K562 (cell line): ENCODE measurements around the gene MECR. TPM values are rescaled to one million over a fixed set of nuclear protein-coding genes. Genes with fewer than 3 reads are reported as not detected.

ENCODE experiments used
- E2F3 ChIP-seq: fragments of 250-450 bp; sonication (Bioruptor Pico); IDR thresholded peaks from 2 replicates; pipeline ENCODE4 v1.4.0; 2020; ENCODE audit warnings: mild to moderate bottlenecking
- ETV6 ChIP-seq, 3 experiments: fragments of 150-350 bp in 1 of 3; sonication (generic) in 1 of 3; formaldehyde crosslinking in 1 of 3; IDR thresholded peaks; 2 replicates each; pipeline versions ENCODE4 v1.6.1 to v1.8.0; 2014 to 2022; ENCODE audit warnings: borderline replicate concordance in 2 of 3, low read depth in 2 of 3, antibody characterized with exemption in 1 of 3, low read length in 1 of 3, mild to moderate bottlenecking in 1 of 3, missing genetic modification reagents in 1 of 3
- FOXJ3 ChIP-seq: sonication (generic); formaldehyde crosslinking; IDR thresholded peaks from 2 replicates; pipeline ENCODE4 v1.4.0; 2020; ENCODE audit warnings: mild to moderate bottlenecking, missing genetic modification reagents
- polyA plus RNA-seq, 8 experiments: library from polyadenylated mRNA; depleted of rRNA in 4 of 8; stranded (reverse) in 5 of 8; unstranded in 3 of 8; fragments of >200 nt; fragmentation: Nextera tagmentation in 2 of 8; fragmentation: Illumina TruSeq in 1 of 8; extraction: Ambion mirVana in 2 of 8; extraction: Trizol in 1 of 8; gene quantifications; 2 replicates each; pipeline versions ENCODE4 v1.2.1 to v1.2.3, GENCODE V29; 2011 to 2014; ENCODE audit warnings: inconsistent platforms in 1 of 8, missing spikeins in 1 of 8
- total RNA-seq, 7 experiments: library from RNA; depleted of rRNA in 6 of 7; stranded (reverse); fragments of >200 nt in 6 of 7; fragmentation: Illumina TruSeq in 2 of 7; extraction: Trizol in 2 of 7; gene quantifications; 2 replicates each; pipeline versions ENCODE4 v1.2.1 to v1.2.3, GENCODE V29; 2011 to 2021; ENCODE audit warnings: low replicate concordance in 1 of 7
- TF ChIP-seq, protein P1 (sequence below): fragments of 250-450 bp; sonication (Bioruptor Pico); IDR thresholded peaks from 2 replicates; pipeline ENCODE4 v1.4.0; 2020
- TF ChIP-seq, protein P2 (sequence below): fragments of 450-650 bp; IDR thresholded peaks from 2 replicates; pipeline ENCODE4 v1.6.1; 2016
- TF ChIP-seq, protein P3 (sequence below), 2 experiments: IDR thresholded peaks; 2 replicates each; pipeline ENCODE4 v1.6.1; 2012; ENCODE audit warnings: improper control_type of control experiment in 2 of 2, low read depth in 2 of 2, low read length in 2 of 2, borderline replicate concordance in 1 of 2
- TF ChIP-seq, protein P4 (sequence below): IDR thresholded peaks from 3 replicates; pipeline ENCODE4 v1.6.1; 2011; ENCODE audit warnings: borderline replicate concordance, mild to moderate bottlenecking, moderate library complexity; ENCODE audit not compliant: insufficient read length; ENCODE audit errors: extremely low read depth
- TF ChIP-seq, protein P5 (sequence below): fragments of 250-450 bp; sonication (Bioruptor Pico); IDR thresholded peaks from 2 replicates; pipeline ENCODE4 v1.9.0; 2021; ENCODE audit warnings: mild to moderate bottlenecking, inconsistent platforms

Gene MECR
- total and polyA plus RNA-seq, 9 of the 15 experiments (the other 6 are each of a cell fraction or from before 2014, with no cell fraction given) = 10.4 to 58.6 (median 42.9) TPM

DNA sequence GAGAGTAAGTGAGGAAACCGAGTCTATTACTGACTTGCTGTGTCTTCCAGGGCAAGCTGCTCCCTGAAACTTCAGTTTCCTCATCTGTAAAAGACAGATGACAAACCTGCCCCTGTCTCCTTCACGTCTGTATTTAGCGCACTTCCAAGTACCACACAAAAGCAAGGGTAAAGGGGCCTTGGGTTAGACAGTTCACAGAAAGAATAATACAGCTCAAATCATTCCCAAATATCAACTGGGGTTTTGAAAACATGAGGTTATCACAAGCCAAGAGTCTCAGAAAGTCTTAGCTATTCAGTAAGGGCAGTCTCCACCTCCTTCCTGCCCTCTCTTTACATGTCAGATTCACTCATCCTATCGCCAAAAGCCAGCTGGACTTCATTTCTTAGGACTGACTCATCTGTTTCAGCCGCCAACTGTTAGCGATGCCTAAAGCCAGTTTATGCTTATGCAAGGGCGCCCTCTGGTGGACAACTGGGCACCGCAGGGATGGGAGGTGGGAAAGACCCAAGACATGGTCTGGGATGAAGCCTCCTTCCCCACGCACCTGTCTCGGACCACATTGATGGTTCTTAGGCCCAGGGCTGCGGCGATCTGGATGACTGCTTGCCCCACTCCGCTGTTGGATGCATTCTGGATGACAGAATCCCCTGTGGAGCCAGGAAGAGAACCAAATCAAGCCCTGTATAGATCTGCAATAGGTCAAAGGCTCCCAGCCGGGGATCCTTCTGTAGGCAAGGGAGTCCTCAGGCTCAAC, 28.0 kb downstream of the MECR start (continued):
- TF ChIP-seq, protein P1, sequence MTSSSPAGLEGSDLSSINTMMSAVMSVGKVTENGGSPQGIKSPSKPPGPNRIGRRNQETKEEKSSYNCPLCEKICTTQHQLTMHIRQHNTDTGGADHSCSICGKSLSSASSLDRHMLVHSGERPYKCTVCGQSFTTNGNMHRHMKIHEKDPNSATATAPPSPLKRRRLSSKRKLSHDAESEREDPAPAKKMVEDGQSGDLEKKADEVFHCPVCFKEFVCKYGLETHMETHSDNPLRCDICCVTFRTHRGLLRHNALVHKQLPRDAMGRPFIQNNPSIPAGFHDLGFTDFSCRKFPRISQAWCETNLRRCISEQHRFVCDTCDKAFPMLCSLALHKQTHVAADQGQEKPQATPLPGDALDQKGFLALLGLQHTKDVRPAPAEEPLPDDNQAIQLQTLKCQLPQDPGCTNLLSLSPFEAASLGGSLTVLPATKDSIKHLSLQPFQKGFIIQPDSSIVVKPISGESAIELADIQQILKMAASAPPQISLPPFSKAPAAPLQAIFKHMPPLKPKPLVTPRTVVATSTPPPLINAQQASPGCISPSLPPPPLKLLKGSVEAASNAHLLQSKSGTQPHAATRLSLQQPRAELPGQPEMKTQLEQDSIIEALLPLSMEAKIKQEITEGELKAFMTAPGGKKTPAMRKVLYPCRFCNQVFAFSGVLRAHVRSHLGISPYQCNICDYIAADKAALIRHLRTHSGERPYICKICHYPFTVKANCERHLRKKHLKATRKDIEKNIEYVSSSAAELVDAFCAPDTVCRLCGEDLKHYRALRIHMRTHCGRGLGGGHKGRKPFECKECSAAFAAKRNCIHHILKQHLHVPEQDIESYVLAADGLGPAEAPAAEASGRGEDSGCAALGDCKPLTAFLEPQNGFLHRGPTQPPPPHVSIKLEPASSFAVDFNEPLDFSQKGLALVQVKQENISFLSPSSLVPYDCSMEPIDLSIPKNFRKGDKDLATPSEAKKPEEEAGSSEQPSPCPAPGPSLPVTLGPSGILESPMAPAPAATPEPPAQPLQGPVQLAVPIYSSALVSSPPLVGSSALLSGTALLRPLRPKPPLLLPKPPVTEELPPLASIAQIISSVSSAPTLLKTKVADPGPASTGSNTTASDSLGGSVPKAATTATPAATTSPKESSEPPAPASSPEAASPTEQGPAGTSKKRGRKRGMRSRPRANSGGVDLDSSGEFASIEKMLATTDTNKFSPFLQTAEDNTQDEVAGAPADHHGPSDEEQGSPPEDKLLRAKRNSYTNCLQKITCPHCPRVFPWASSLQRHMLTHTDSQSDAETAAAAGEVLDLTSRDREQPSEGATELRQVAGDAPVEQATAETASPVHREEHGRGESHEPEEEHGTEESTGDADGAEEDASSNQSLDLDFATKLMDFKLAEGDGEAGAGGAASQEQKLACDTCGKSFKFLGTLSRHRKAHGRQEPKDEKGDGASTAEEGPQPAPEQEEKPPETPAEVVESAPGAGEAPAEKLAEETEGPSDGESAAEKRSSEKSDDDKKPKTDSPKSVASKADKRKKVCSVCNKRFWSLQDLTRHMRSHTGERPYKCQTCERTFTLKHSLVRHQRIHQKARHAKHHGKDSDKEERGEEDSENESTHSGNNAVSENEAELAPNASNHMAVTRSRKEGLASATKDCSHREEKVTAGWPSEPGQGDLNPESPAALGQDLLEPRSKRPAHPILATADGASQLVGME = no peak; the same call in 1 of the 2 replicates
- TF ChIP-seq, protein P2, sequence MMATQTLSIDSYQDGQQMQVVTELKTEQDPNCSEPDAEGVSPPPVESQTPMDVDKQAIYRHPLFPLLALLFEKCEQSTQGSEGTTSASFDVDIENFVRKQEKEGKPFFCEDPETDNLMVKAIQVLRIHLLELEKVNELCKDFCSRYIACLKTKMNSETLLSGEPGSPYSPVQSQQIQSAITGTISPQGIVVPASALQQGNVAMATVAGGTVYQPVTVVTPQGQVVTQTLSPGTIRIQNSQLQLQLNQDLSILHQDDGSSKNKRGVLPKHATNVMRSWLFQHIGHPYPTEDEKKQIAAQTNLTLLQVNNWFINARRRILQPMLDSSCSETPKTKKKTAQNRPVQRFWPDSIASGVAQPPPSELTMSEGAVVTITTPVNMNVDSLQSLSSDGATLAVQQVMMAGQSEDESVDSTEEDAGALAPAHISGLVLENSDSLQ = peak; percentile 87
- TF ChIP-seq, protein P3, sequence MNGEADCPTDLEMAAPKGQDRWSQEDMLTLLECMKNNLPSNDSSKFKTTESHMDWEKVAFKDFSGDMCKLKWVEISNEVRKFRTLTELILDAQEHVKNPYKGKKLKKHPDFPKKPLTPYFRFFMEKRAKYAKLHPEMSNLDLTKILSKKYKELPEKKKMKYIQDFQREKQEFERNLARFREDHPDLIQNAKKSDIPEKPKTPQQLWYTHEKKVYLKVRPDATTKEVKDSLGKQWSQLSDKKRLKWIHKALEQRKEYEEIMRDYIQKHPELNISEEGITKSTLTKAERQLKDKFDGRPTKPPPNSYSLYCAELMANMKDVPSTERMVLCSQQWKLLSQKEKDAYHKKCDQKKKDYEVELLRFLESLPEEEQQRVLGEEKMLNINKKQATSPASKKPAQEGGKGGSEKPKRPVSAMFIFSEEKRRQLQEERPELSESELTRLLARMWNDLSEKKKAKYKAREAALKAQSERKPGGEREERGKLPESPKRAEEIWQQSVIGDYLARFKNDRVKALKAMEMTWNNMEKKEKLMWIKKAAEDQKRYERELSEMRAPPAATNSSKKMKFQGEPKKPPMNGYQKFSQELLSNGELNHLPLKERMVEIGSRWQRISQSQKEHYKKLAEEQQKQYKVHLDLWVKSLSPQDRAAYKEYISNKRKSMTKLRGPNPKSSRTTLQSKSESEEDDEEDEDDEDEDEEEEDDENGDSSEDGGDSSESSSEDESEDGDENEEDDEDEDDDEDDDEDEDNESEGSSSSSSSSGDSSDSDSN (IDR thresholded peaks at IDR 0.05; ENCODE audit: borderline replicate concordance in 1 of 2, low read depth in 2 of 2, low read length in 2 of 2) = 0 out of 4 replicates have a peak, but pooled peaks of 1 of the 2 experiments have one; percentile 33
- TF ChIP-seq ETV6 (IDR thresholded peaks at IDR 0.05; ENCODE audit: borderline replicate concordance in 1 of 2, low read depth in 2 of 2, low read length in 1 of 2) (0 out of 4 replicates have a peak, but pooled peaks have one; percentile 11 to 20), ETV6 (CRISPR knock-in tag; IDR thresholded peaks at IDR 0.05; ENCODE audit: borderline replicate concordance) (no peak), FOXJ3 (CRISPR knock-in tag) (no peak), E2F3 (CRISPR knock-in tag) (peak; percentile 49; the same call in 1 of the 2 replicates)
- TF ChIP-seq, protein P4, sequence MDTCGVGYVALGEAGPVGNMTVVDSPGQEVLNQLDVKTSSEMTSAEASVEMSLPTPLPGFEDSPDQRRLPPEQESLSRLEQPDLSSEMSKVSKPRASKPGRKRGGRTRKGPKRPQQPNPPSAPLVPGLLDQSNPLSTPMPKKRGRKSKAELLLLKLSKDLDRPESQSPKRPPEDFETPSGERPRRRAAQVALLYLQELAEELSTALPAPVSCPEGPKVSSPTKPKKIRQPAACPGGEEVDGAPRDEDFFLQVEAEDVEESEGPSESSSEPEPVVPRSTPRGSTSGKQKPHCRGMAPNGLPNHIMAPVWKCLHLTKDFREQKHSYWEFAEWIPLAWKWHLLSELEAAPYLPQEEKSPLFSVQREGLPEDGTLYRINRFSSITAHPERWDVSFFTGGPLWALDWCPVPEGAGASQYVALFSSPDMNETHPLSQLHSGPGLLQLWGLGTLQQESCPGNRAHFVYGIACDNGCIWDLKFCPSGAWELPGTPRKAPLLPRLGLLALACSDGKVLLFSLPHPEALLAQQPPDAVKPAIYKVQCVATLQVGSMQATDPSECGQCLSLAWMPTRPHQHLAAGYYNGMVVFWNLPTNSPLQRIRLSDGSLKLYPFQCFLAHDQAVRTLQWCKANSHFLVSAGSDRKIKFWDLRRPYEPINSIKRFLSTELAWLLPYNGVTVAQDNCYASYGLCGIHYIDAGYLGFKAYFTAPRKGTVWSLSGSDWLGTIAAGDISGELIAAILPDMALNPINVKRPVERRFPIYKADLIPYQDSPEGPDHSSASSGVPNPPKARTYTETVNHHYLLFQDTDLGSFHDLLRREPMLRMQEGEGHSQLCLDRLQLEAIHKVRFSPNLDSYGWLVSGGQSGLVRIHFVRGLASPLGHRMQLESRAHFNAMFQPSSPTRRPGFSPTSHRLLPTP = no peak
- TF ChIP-seq, protein P5, sequence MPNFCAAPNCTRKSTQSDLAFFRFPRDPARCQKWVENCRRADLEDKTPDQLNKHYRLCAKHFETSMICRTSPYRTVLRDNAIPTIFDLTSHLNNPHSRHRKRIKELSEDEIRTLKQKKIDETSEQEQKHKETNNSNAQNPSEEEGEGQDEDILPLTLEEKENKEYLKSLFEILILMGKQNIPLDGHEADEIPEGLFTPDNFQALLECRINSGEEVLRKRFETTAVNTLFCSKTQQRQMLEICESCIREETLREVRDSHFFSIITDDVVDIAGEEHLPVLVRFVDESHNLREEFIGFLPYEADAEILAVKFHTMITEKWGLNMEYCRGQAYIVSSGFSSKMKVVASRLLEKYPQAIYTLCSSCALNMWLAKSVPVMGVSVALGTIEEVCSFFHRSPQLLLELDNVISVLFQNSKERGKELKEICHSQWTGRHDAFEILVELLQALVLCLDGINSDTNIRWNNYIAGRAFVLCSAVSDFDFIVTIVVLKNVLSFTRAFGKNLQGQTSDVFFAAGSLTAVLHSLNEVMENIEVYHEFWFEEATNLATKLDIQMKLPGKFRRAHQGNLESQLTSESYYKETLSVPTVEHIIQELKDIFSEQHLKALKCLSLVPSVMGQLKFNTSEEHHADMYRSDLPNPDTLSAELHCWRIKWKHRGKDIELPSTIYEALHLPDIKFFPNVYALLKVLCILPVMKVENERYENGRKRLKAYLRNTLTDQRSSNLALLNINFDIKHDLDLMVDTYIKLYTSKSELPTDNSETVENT (CRISPR knock-in tag) = no peak
